HCT116 (cell line): Measurements from ENCODE around the gene SMTNL2. TPM values are rescaled to one million over a fixed set of nuclear protein-coding genes. Genes with fewer than 3 reads are reported as not detected.

ENCODE experiments used
- ATAC-seq: fragments of 200-7000 bp; cut with Tn5 transposase; 2 replicates; pipeline ENCODE4 v1.9.1; 2020; ENCODE audit warnings: mild to moderate bottlenecking, moderate library complexity
- BruUV-seq: library from RNA; stranded (reverse); fragments of 400-500 nt; replicated peaks from 2 replicates; lab custom pipeline; 2021; lab: Mats Ljungman, UMichigan
- CTCF ChIA-PET: fragments of 300-600 bp; sonication (Branson Sonifier 250); formaldehyde crosslinking; loops from one replicate; lab custom pipeline; 2021; ENCODE audit warnings: antibody characterized with exemption; lab: Charles Lee
- POLR2A ChIA-PET: fragments of 300-600, 350-600 bp; sonication (Branson Sonifier 250); formaldehyde crosslinking; loops from one replicate; lab custom pipeline; 2021; ENCODE audit warnings: antibody characterized with exemption; lab: Charles Lee
- RAD21 ChIA-PET, 2 experiments: fragments of 300-600 bp; sonication (Branson Sonifier 250); formaldehyde crosslinking; loops; one replicate each; lab custom pipeline; 2023; ENCODE audit warnings: low total read pairs in 2 of 2; ENCODE audit not compliant: uncharacterized antibody in 2 of 2, unreplicated experiment in 2 of 2, low non-redundant PET in 1 of 2; lab: Charles Lee
- DNase-seq: peaks from one replicate; pipeline ENCODE4 v3.0.0-alpha.2; 2010; ENCODE audit warnings: low read depth, low spot score
- H2AFZ ChIP-seq: fragments of 200-600 bp; shearing (Covaris generic), sonication (generic); 2 replicates; pipeline ENCODE4 v1.6.1; 2017; ENCODE audit warnings: low read depth, mixed run types, mixed read lengths, antibody characterized with exemption, low read length; ENCODE audit not compliant: poor library complexity, severe bottlenecking
- H3K27ac ChIP-seq: 2 replicates; pipeline ENCODE4 v1.5.1; 2012; ENCODE audit warnings: low read depth, low read length
- H3K27me3 ChIP-seq: fragments of 200-600 bp; sonication (generic); 2 replicates; pipeline ENCODE4 v1.6.1; 2016; ENCODE audit warnings: mixed run types, low read length, mixed read lengths; ENCODE audit not compliant: insufficient read depth
- H3K36me3 ChIP-seq, 2 experiments: fragments of 200-500 bp in 1 of 2; fragments of 200-600 bp in 1 of 2; sonication (Bioruptor generic) in 1 of 2; sonication (generic) in 1 of 2; 2 replicates each; pipeline versions ENCODE4 v1.5.1 to v1.6.1; 2014 to 2016; ENCODE audit warnings: low read length in 2 of 2, inconsistent platforms in 1 of 2, mixed read lengths in 1 of 2, mixed run types in 1 of 2; ENCODE audit not compliant: insufficient read depth in 2 of 2, control insufficient read depth in 1 of 2
- H3K4me1 ChIP-seq, 2 experiments: fragments of 200-600 bp in 1 of 2; sonication (generic) in 1 of 2; 2 replicates each; pipeline versions ENCODE4 v1.5.1 to v1.6.1; 2012 to 2017; ENCODE audit warnings: low read length in 2 of 2, inconsistent platforms in 1 of 2, mild to moderate bottlenecking in 1 of 2, mixed read lengths in 1 of 2, mixed run types in 1 of 2, moderate library complexity in 1 of 2; ENCODE audit not compliant: insufficient read depth in 2 of 2, control insufficient read depth in 1 of 2
- H3K4me2 ChIP-seq: fragments of 200-600 bp; sonication (generic); 2 replicates; pipeline ENCODE4 v1.6.1; 2017; ENCODE audit warnings: mixed run types, low read length, mixed read lengths
- H3K4me3 ChIP-seq, 2 experiments: fragments of 200-600 bp in 1 of 2; sonication (generic) in 1 of 2; replicated peaks in 1 of 2; 2 replicates each; pipeline ENCODE4 v1.5.1; 2011 to 2016; ENCODE audit warnings: low read length in 2 of 2, control low read depth in 1 of 2, low read depth in 1 of 2, mild to moderate bottlenecking in 1 of 2, mixed read lengths in 1 of 2, mixed run types in 1 of 2
- H3K79me2 ChIP-seq: fragments of 200-600 bp; sonication (generic); 2 replicates; pipeline ENCODE4 v1.6.1; 2017; ENCODE audit warnings: mild to moderate bottlenecking, mixed run types, low read length, moderate library complexity, mixed read lengths; ENCODE audit not compliant: insufficient read depth
- H3K9ac ChIP-seq: fragments of 200-600 bp; sonication (generic); 2 replicates; pipeline ENCODE4 v1.6.1; 2016; ENCODE audit warnings: low read length, mixed read lengths
- H3K9me2 ChIP-seq: fragments of 200-600 bp; sonication (generic), shearing (Covaris generic); 2 replicates; pipeline ENCODE4 v1.6.1; 2017; ENCODE audit warnings: mixed run types, mild to moderate bottlenecking, moderate library complexity; ENCODE audit not compliant: insufficient read depth
- H3K9me3 ChIP-seq, 2 experiments: fragments of 200-500 bp in 1 of 2; fragments of 200-600 bp in 1 of 2; sonication (Bioruptor generic) in 1 of 2; sonication (generic) in 1 of 2; 2 replicates each; pipeline ENCODE4 v1.6.1; 2014 to 2017; ENCODE audit warnings: low read length in 2 of 2, mixed read lengths in 2 of 2, inconsistent platforms in 1 of 2, low read depth in 1 of 2, mild to moderate bottlenecking in 1 of 2, mixed run types in 1 of 2, moderate library complexity in 1 of 2; ENCODE audit not compliant: control insufficient read depth in 1 of 2, insufficient read depth in 1 of 2
- H4K20me1 ChIP-seq: fragments of 200-600 bp; sonication (generic), shearing (Covaris generic); 2 replicates; pipeline ENCODE4 v1.6.1; 2017; ENCODE audit warnings: mixed run types, mild to moderate bottlenecking, moderate library complexity; ENCODE audit not compliant: insufficient read depth
- CBX3 ChIP-seq: IDR thresholded peaks from 2 replicates; pipeline ENCODE4 v1.6.1; 2012; ENCODE audit warnings: low read depth
- CTCF ChIP-seq, 3 experiments: fragments of 200-600 bp in 1 of 3; sonication (generic) in 1 of 3; IDR thresholded peaks in 2 of 3; conservative IDR thresholded peaks in 1 of 3; 2 replicates each; pipeline ENCODE4 v1.5.1; 2012 to 2017; ENCODE audit warnings: low read depth in 2 of 3, low read length in 2 of 3, antibody characterized with exemption in 1 of 3, borderline replicate concordance in 1 of 3, control low read depth in 1 of 3, mild to moderate bottlenecking in 1 of 3, mixed read lengths in 1 of 3, mixed run types in 1 of 3, moderate library complexity in 1 of 3; ENCODE audit not compliant: insufficient read depth in 1 of 3
- EZH2 ChIP-seq: fragments of 200-600 bp; sonication (generic); IDR thresholded peaks from 2 replicates; pipeline ENCODE4 v1.6.1; 2017; ENCODE audit warnings: antibody characterized with exemption, mixed run types
- REST ChIP-seq: IDR thresholded peaks from 2 replicates; pipeline ENCODE4 v1.6.1; 2012; ENCODE audit warnings: low read depth
- TCF7L2 ChIP-seq: IDR thresholded peaks from 2 replicates; pipeline ENCODE4 v1.7.0; 2011; ENCODE audit warnings: borderline replicate concordance, inconsistent platforms; ENCODE audit not compliant: insufficient read depth, insufficient read length; ENCODE audit errors: extremely low read depth
- intact Hi-C: fragments of 100-400 bp; cut with micrococcal nuclease; formaldehyde crosslinking; loops from 2 replicates; pipeline ENCODE4 v1.10.0; 2022
- total RNA-seq: library from RNA; stranded (reverse); gene quantifications from one replicate; pipeline ENCODE4 v1.2.1, GENCODE V29; 2021; ENCODE audit not compliant: unreplicated experiment

Gene SMTNL2
- total RNA-seq, 1 experiment from 2014 or later: 2.3 TPM

GRCh38 chr17:4573115-4573514 is 11.2 kb upstream of the SMTNL2 start:
- Histone ChIP-seq H3K27me3 (no peaks in the 10 kb centered on the region), H3K9me2 (no peaks in the 10 kb centered on the region), H3K4me3 (no peak overlapping the region), H3K36me3 (no peaks in the 10 kb centered on the region), H3K9ac (no peak overlapping the region), H3K9me3 (no peaks in the 10 kb centered on the region), H3K27ac (no peak overlapping the region), H3K4me1 (no peaks in the 10 kb centered on the region), H2AFZ (no peak overlapping the region), H3K79me2 (no peaks in the 10 kb centered on the region), H3K4me2 (no peak overlapping the region), H4K20me1 (no peaks in the 10 kb centered on the region)
- no peak for ATAC-seq
- ChIA-PET POLR2A (no interaction called here), CTCF (no interaction called here), RAD21 (no interaction called here)
- no TSS peak for BruUV-seq
- TF ChIP-seq TCF7L2 (no peak), CBX3 (no peak), CTCF (IDR thresholded peaks at IDR 0.05 in 2 of 3, conservative IDR thresholded peaks at IDR 0.05 in 1 of 3; ENCODE audit: borderline replicate concordance in 1 of 3, insufficient read depth in 1 of 3, low read depth in 2 of 3, low read length in 2 of 3) (no peak), EZH2 (no peak), REST (no peak)
- DNase-seq: no peak
- intact Hi-C loops: no loop called here
